Hindlimb muscle (tissue), 1 donor: ENCODE measurements around the gene OR9K2. TPM values are rescaled to one million over a fixed set of nuclear protein-coding genes. Genes with fewer than 3 reads are reported as not detected.
"Not testable (repeated sequence)": the region's sequence is repeated elsewhere in the genome, so short reads cannot be mapped to it uniquely, and the experiment has no call there.

Source experiments
- DNase-seq: peaks from one replicate; pipeline ENCODE4 v3.0.0-alpha.2; 2013
- polyA plus RNA-seq: library from polyadenylated mRNA; unstranded; fragments of 120-200 nt; gene quantifications from one replicate; pipeline ENCODE4 v1.2.1, GENCODE V29; 2013; ENCODE audit not compliant: insufficient read length

The OR9K2 gene
- polyA plus RNA-seq, result not detected

- DNase-seq, result no peak
Observed at GRCh38 chr12:55126106-55126505, at the start of gene OR9K2. TSS of gene OR9K2 (plus strand) at chr12:55126406. CDS start at chr12:55129835, 3,429 bp downstream.

GRCh38 chr12:55092579-55092978, 33.6 kb upstream of the OR9K2 start:
- no peak for DNase-seq

- DNase-seq, result no peak
Observed at GRCh38 chr12:55112378-55112875, 13.8 kb upstream of the OR9K2 start.

DNA sequence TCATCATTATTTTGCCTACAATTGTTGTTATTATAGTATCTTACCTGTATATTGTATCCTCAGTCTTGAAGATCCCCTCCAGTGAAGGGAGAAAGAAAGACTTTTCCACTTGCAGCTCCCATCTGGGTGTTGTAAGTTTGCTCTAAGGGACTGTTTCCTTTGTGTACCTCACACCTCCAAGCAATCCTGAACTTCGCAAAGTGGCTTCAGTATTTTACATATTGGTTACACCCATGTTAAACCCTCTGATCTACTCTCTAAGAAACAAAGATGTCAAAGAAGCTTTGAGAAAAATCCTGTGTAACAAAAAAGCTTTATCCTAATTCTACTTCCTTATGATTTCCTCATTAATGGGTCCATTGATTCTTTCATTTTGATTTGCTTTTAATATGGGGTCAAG, 10.1 kb upstream of the OR9K2 start:
- no peak for DNase-seq

DNA sequence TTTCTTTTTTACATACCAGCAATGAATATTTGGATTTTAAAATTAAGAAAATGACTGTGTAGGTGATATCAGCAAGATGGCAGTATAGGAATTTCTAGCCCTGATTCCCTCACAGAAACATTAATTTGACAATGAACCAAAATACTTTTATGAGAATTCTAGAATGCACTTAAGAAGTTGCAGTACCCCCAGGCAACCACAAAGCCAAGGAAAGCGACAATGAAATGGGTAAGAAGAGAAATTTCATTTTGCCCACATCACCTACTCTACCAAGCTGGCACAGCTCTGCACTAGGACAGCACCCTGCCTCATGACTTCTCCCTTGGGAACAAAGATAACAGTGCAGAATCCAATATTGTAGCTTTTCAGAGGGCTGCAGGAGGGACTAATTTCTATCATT, 6.6 kb downstream of the OR9K2 start:
- DNase-seq, result no peak

- DNase-seq, result peak; percentile 16
Observed at GRCh38 chr12:55142669-55143565, 16.7 kb downstream of the OR9K2 start.

- DNase-seq, result no peak
Observed at GRCh38 chr12:55143566-55143870, 17.3 kb downstream of the OR9K2 start.

DNA sequence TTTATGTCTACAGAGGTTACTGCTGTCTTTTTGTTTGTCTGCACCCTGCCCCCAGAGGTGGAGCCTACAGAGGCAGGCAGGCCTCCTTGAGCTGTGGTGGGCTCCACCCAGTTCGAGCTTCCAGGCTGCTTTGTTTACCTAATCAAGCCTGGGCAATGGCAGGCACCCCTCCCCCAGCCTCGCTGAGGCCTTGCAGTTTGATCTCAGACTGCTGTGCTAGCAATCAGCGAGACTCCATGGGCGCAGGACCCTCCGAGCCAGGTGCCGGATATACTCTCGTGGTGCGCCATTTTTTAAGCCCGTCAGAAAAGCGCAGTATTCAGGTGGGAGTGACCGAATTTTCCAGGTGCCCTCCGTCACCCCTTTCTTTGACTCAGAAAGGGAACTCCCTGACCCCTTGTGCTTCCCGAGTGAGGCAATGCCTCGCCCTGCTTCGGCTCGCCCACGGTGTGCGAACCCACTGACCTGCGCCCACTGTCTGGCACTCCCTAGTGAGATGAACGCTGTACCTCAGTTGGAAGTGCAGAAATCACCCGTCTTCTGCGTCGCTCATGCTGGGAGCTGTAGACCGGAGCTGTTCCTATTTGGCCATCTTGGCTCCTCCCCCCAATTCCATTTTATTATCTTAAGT, 40.9 kb downstream of the OR9K2 start:
- DNase-seq, result not testable (repeated sequence)

GRCh38 chr12:55171445-55171844, 45.2 kb downstream of the OR9K2 start:
- DNase-seq, result no peak

GRCh38 chr12:55171846-55172245, 45.6 kb downstream of the OR9K2 start:
- DNase-seq, result not testable (repeated sequence)

DNA sequence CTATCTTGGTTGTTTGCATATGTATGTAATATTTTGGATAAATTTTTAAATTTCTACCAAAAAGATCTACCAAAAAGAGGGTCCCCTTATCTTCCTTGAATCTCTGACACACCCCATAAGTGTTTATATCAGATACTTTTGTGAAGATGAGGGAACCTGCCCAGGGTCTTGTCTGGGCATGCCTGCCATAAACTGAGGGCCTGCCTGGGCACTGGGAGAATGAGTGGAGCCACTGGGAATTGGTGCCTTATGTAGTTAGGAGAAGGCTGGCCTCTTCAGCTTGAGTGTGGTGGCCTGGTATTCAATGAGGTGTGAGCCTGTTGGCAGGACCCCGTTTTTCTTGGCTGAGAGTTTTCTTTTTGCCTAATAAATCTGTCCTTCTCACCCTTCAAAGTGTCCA, 46.5 kb downstream of the OR9K2 start:
- no peak for DNase-seq

GRCh38 chr12:55173456-55173855, 47.2 kb downstream of the OR9K2 start:
- DNase-seq, result no peak

Other genes with a start within 250 kb of the OR9K2 start
- gene TESPA1, start 141.6 kb upstream of the OR9K2 start, polyA plus RNA-seq, result 1.5 TPM
- not detected for gene NEUROD4, start 106.4 kb upstream of the OR9K2 start, polyA plus RNA-seq
- not detected for gene OR10A7, start 94.6 kb downstream of the OR9K2 start, polyA plus RNA-seq
- not detected for gene OR6C74, start 118.2 kb downstream of the OR9K2 start, polyA plus RNA-seq
- gene OR6C6, start 170.2 kb downstream of the OR9K2 start, polyA plus RNA-seq, result not detected
- gene OR6C1, start 187.9 kb downstream of the OR9K2 start, polyA plus RNA-seq, result not detected
- not detected for gene OR6C3, start 204.3 kb downstream of the OR9K2 start, polyA plus RNA-seq
- gene OR6C75, start 236.6 kb downstream of the OR9K2 start, polyA plus RNA-seq, result 0.08 TPM